ENCODE data around the gene CEP112.

Gene CEP112

DNA sequence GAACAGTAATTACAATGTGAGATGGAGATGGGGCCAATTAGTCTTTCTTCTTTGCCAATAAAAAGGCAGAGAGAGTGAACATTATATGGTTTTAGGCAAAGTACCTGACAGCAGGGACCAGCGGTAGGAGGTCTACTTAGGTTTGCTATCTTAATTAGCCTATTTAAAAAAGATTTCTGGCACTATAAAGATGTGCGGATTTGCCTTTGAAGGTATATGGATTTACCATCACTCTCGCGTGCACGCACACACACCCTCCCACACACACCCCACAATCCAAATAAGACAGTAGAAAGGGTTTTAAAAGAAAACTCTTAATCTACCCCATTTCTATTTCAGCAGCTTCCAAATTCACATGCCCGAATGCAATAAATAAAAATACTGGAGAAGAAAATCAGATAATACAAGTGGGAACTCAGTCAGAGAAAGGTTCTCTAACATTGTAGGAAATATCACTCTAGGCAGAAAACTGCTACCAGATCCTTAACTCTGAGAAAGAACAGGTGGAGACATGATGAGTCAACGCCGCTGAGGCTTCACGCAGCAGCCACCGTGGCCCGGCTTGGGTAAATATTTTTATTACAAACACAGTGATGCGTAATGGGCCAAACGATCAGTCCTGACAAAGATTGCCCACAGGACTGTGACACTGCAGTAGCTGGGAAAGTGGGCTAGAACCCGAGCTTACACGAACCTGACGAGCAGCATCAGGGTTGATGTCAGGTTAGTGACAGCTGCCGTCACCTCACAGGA lies 563.9 kb downstream of the CEP112 start:
- DNase-seq = peak; percentile 74

DNA sequence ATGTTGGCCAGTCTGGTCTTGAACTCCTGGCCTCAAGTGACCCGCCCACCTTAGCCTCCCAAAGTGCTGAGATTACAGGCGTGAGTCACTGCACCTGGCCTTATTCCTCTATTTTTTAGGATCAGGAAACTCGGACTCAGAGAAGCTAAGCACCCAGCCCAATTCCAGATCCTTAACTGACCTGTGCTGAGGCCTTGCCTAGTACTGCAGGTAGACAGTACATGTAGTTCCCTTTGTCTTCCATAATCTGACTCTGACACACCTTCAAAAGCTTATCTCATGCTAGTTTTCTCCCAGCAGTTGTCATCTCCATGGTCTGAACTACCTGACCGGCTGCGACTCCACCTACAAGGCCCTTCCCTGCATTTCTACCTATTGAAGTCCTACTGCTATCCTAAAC lies 564.8 kb downstream of the CEP112 start:
- DNase-seq = no peak

DNA sequence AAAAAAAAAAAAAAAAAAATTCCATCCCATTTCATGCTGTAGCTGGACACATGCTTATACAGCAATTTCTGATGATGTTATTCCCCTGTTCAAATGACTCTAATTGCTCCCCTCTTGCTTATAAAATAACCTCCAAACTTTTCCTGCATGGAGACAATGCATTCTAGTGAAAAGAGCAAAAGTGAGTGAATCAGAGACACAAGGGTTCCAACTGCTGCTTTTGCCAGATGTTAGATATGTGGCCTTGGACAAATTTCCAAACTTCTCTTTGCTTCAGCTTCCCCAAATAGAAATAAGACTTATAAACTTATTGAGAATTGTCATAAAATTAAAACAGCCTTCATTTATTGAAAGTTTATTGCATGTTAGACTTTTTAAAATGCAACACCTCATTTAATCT lies 565.5 kb downstream of the CEP112 start:
- no peak for DNase-seq

DNA sequence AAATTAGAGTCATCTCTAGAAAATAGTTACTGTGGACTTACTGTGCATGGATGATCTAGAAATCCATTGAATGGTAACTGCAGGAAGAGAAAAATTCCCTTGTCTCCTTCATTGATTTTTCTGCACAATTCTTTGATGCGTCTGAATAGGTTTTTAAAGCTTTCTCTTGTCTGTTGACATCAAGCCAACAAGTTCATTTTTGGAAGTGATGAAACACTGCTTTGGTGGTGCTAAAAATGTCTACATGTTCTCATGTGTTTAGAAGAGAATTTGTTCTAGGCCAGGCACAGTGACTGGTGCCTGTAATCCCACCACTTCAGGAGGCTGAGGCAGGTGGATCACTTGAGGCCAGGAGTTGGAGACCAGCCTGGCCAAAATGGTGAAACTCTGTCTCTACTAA lies 573.4 kb downstream of the CEP112 start:
- no peak for DNase-seq

DNA sequence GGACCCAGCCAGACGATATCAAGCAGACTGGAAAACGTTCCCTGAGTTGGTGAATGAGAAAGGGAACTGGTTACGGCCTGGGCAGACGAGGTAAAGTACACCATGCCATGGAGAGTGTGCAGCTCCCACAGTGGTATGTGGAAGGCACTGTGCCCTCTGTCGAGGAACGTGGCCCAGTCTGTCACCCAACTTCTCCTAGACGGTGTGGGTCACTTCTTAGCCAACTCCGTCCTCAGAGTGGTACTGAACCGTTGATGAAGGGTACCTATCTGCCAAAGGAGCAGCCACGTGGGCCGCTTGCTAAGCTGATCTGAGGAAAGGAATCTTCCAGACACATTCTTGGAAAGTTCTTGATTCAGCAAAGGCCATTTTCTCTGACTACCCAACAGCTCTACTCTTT lies 574.4 kb downstream of the CEP112 start:
- DNase-seq = no peak

DNA sequence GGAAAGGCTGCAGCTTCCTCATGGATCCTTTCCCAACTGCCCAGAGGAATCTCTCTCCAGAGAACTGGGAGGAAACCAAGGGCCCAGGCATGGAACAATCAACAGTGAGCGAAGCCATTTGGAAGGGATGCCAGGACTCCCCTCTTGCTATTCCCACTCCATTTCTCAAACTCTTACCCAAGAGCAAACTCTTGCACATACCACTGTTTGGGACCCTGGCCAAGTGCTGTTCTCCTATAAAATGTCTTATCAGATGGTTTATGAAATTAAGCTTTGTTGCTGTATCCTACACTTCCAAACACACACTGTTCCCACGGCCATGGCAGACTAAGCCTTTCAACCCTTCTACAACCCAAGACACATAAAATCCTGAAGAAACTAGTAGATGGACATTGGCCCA lies 582.2 kb downstream of the CEP112 start:
- DNase-seq = no peak

DNA sequence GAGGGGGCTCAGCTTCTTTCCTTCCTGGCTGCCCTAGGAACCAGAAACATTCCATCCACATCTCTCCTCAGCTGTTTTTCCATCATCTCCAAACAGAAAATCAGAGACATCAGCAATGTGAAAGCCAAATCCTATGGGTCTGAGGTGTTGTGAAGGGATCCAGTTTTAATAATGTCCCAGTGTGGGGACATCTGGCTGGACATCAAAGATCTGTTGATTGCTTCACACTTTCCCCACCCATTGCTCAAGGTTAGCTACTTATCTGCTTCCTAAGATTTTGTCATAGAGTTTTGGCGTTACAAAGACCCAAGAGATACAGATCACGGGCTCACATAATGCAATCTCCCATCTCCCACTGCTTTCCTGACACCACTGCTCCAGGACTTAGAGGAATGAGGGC lies 582.6 kb downstream of the CEP112 start:
- DNase-seq = no peak

DNA sequence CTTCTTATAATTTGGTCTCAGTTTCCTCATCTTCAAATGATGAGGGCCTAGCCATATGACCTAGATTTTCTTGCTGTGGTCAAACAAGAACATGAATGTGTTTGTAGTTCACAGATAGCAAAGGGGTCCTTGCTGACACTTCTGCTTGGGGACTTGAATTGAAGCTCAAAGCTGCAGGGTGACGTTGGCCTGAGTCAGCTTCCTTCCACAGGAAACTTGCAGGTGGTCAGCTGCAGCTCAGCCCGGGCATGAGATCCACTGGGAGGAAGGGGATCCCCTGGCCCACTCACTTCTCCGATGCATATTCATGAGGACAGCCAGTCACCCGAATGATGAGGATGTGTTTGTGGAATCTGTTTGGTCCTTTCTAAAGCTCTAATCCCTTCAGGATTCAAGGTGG lies 587.9 kb downstream of the CEP112 start:
- no peak for DNase-seq

DNA sequence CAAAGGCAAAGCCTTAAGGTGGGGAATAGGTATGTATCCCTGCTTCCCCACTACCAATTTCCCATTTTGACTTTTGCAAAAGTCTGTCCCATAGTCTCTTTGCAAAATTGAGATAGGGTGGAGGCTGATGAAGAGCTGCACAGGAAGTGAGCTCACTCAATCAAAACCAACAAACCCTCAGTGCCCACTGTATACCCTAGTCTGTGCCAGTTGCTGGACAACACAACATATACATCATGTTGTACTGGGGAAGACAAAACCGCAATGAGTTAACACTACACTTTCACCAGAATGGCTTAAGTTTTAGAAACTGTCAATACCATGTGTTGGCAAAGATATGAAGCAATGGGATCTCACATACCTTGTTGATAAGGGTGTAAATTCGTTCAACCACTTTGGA lies 590.1 kb downstream of the CEP112 start:
- DNase-seq = no peak

DNA sequence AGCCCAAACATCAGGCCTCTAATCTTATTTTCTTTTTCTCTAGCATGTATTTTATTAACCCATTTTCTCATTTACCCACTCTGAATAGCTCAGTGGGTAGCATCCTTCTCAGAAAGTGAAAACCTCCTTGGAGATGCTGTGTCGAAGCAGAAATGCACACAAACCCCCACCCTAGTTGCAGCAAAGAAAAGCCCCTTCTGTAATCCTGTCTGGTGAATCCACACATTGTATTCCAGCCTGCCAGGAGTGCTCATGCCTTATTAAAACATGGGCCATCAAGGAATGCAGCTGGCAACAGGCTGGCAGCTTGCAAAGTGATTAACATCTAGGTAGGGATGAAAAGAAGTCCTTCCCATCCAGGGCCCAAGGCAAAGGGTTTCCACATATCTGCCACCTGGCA lies 590.8 kb downstream of the CEP112 start:
- no peak for DNase-seq

DNA sequence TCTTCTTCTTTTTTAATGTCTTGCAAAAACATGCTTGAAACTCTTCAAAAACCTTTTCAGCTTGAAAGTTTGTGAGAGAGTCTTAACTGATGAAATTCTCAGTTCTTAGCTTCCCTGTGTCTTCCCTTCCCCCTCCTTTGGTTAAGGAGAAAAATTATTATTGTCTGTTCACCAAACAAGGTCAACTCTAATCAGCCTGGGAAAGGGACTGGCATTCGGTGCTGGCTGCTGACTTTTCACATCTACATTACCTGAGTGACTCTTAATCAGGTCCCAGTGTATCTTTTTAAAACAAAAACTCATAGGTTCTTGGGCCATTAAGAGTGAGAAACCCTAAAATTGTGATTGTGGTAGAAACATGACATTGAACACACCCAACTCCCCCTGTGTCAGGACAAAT lies 591.4 kb downstream of the CEP112 start:
- DNase-seq = no peak

DNA sequence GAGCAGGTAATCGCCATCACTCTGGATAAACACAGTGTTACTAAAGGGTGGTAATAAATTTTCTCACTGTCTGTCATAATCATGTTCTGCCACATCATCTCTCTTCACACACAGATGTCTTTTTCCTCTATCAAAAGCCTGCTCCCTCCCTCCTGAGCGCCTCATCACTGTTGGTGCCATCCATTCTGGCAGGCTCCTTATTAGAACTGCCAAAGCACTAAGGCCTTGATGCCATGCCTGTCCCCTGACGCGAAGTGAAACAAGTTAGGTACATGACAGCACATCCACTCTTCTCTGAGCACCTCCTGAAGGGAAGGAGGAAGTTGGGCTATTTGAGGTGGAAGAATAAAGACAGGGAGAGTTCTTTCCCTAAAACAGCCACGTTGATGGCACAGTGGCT lies 592.3 kb downstream of the CEP112 start:
- DNase-seq = no peak

DNA sequence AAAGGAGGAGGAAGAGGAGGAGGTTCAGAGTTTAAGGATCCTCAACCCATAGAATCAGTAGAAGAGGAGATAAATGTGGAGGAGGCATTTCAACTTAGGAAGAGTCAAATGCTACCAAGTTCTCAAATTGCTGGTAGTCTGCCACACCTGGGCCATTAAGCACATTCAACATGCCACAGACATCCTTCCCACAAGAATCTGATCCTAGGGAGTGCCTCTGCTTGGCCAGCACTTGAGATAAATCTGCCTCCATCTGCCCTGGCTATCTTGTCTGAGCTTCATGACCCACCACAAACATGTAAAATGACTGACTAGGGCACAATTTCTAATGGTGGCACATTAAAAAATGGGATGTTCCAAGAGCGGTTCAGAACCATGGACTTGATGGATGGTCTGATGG lies 593.2 kb downstream of the CEP112 start:
- no peak for DNase-seq

DNA sequence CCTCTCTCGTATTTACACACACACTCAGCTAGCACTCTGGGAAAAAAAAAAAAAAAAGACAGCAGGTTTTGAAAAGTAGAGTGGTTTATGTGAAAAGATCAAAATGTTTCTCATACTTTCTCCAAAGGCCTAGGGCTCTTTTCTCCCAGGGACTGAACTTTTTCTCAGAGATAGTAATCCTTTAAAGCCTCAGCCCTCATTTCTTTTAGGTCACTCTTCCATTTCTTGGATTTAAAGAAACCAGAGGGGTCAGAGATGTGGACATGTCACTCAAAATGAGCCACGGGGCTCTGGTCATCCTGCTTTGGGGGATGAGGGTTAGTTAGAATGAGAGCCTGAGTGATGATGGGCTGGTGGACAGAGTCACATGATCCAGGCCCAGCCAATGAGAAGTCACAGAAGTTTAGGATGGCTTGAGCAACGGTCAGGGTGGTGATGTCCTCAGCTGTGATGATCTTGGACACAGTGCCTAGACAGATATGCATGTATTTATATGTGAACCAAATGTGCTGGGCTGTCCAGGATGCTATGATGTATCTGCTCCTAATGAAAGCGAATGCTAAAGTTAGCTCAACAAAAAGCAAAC lies 596.8 kb downstream of the CEP112 start:
- no peak for DNase-seq

DNA sequence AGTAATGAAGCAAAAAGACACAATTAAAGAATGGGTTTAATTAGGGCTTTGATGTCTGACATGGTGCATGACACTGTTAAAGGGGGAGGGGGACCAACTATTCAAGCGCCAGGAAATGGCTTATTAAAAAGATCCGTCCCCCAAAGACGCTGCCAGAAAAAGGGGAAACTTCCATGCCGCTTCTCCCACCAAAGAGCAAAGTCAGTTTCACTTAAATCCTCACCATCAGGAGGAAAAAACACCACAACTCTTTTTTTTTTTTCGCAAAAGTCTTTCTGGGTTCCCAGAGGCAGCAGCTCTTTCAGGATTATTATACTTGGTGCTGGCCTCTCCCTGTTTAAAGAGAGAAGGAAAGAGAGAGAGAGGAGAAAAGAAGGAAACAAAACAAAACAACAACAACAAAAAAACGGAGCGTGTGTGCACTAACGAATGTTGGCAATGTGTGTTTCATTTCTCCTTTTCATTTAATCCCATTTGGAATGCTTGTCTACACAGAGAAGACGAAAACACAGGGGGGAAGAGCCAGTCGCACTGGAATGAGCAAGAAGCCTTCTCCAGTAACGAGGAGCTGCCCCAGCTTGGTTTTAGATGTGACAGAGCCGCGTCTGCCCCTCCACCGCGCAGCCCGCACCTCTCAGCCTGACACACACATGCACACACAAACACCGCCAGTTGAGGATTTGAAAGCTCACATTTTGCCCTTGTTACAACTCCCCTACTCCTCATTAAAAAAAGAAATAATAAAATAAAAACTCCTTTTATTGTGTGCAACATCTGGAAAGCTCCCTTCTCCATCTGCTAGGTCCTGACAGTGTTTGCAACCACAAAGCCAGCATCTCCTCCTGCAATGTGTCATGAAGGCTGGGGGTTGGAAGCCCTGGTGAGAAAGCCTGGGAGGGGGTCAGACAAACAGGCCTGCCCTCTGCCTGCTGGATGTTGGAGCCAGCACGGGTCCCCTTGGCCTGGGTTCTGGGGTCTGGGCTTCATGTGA lies 597.8 kb downstream of the CEP112 start:
- no peak for DNase-seq

DNA sequence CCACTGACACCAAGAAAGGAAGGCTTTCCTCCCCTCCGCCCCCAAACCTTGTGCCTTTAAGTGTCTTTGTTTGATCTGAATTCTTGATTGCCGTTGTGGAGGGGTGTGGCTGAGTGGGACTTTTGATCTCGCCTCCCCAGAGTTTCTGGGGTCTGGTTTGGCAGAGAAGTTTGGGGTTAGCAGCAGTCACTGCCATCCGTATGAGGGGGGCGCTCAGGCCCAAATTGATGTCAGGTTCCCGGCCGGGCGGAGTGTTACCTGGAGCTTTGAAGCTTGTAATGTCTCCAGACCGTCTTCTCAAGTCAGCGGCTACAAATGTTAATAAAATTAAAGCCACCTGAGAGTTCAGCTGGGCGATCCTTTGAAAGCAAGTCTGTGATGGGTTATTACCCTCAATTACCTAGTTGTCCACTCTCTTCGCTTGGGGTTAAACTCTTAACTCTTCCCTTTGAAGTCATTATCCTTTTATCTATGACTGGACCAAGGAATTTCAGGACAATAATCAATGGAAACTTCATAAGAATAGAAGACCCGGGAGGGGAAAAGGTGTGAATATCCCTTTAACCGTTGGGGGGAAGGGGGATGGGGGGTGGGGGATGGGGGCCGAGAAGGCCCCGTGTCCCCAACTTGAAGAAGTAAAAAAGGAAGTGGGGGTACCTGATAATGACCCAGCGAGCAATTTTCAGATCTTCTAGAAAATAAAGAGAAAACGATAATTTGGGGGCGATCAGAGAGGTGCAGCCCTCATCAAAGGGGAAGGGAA lies 598.7 kb downstream of the CEP112 start:
- no peak for DNase-seq

DNA sequence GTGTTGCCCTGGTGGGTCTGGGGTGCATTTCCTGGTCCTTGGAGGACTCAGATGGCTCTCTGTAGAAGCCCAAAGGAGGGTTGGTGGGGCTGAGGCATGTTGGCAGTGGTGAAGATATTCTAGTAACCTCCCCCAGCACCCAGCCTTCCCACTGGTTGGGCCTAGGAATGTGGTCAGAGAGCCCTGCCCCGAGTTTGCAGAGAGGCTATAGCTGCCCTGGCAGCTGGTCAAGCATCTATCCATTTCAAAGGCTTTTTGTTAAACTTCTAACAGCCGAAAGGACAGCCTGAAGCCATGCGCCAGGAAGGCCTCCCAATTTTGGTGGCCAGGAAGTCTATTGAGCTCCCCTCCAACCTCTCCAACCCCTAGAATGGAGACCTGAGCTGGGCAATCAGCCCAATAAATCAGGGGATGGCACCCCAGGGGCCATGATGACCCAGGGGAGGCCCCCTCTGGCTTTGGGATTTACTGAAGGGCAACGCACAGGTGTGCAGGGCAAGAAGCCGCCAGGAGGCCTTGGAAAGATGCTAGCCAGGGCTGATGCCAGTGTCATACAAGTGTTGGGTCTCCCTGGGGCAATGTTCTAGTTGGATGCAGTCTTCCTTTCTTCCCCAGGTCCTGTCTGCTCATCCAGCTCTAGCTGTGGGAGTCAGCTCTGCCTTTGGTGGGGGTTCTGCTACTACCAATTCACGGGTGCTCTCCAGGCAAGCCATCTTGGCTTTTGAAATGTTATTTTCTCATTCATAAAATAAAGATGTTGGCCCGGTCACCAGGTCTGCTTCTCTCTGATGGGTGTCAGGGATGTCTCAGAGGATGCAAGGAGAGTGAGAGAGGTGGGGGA lies 599.6 kb downstream of the CEP112 start:
- DNase-seq = no peak

DNA sequence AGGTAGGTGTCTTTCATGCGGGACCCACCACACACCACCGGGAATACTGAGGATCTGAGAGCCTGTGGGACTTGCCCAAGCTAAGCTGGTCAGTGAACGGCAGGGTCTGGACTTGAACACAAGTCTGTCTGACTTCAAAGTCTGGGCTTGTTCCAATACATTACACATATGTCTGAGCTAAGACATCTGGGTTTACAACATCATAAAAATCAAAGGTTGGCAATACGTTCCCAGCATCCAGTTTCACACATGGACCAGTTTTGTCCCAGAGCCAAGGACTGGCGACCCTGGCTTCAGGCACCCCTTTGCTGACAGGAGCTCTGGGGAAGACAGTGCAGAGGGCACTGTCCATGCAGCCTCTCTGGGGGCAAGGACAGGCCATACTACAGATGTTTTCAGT lies 602.6 kb downstream of the CEP112 start:
- DNase-seq = no peak

DNA sequence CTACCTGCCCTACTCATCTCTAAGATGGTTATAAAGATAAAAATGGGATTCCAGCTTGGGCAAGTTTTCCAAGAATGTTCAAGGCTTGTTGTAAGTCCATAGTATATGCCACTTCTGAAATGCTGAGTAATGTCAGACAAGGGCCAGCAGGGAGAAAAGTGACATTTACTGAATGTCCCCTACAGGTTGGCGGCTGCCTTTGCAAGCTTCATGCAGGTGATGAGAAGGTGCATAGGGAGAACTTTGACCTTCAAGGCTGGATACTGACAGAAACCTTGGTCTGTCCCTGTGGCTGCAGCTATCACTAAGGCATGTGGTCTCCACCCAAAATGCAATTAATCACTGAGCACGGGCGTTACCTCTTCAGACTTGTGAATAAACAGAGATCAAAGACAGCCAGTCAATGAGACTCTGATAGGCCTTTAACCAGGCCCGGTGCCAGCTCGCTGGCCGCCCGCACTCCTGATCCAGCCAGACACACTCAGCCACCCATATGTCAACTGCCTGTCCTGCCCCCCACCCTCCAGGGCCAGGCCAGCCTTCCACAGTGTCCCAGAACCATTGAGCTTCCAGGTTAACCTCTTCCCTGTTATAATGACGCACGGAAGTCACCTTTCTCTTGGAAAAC lies 603.6 kb downstream of the CEP112 start:
- DNase-seq = no peak

DNA sequence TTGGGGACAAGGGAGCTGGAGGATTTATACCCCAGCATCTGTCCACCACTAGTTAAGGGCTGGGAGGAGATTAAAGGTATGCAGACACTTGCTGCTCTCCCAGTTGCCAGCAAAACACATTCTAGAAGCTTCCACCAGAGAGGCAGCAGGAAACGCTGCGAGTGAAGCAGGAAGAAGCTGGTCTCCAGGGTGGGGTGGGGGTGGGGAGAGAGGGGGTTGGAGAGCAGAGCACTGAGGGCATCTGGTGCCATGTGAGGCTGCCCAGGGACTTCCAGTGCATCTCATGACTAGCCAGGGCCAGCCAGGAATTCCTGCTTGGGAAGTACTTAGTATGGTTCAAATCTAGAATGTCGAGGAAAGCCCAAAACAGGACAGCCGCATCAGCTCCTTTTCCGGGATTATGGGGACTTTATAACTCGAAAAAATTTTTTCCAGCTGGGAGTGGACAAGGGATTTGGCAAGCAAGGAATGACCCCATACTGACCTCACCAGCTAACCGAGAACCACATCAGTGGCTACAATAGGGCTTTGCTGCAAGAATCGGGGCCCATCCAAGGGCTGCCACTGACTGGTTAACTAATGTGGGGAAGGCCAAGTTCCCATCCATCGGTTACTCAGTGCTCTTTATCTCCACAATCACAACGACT lies 604.3 kb downstream of the CEP112 start:
- DNase-seq = no peak

DNA sequence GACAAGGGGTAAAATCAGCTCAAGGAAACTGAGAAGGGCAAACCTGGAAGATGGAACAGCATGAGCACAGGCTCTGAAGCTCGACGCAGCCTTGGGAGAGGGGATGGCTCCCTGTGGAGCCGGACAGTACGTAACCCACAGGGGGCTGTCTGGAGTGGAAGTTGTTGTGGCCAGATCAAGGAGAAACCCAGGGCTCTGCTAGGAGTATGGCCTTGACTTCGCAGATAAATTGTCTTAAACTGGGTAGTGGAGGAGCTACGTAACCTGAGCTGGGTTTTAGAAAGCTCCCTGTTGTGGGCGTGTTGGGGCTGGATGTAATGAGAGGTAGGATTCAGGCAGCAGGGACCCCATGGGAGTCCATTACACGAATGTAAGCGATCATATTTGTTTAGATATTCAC lies 605.0 kb downstream of the CEP112 start:
- no peak for DNase-seq

Data from NCI-H2081 treated with DMSO at 0.1 percent for 48 hours (cell line).